Measurements from ENCODE around the gene EVC2. TPM values are rescaled to one million over a fixed set of nuclear protein-coding genes. Genes with fewer than 3 reads are reported as not detected.

The EVC2 gene
- total and polyA plus RNA-seq, 10 of the 15 experiments (the other 5 are each of a cell fraction or from before 2014, with no cell fraction given): 0.34 to 10.4 (median 5.6) TPM

DNA sequence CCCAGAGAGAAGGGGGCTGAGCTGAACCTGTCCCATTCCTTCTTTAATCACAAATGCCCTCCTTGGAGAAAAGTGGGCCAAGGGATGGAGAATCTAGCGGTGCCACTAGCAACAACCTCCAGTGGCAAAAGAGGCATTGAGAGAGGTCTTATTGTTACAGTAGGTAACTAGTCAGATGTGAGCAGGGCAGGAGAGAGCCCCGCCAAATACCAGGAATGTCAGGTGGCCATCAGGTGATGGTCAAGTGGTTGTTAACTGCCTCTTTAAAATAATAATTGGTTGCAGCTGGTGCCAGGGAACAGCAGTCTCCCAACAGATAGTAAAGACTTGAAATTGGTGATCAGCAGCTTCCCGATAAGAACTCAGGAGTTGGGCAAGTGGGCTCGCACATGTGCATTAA, 116.1 kb downstream of the EVC2 start:
- FAIRE-seq (no peak), ATAC-seq (no peak), DNase-seq (ENCODE audit: low read depth, low spot score) (no peak)
- intact Hi-C loops (cut with micrococcal nuclease; ENCODE audit: unreplicated experiment) (no loop called here), in situ Hi-C loops (cut with MboI) (no loop called here)
- Histone ChIP-seq H3K4me2 (ENCODE audit: control insufficient read depth, insufficient read depth) (no peak overlapping the region), H3K27ac (ENCODE audit: control insufficient read depth, insufficient read depth) (no peak overlapping the region), H3K27me3 (replicated peaks in 1 of 2; ENCODE audit: control insufficient read depth in 2 of 2, insufficient read depth in 2 of 2, low read length in 1 of 2) (no peaks in the 10 kb centered on the region), H3K4me1 (ENCODE audit: control insufficient read depth, insufficient read depth, low read length) (no peaks in the 10 kb centered on the region), H4K20me1 (ENCODE audit: control insufficient read depth, insufficient read depth) (no peaks in the 10 kb centered on the region), H3K9me3 (replicated peaks; ENCODE audit: control insufficient read depth, insufficient read depth, low read length) (no peaks in the 10 kb centered on the region; the same call in 2 of the 3 replicates), H2AFZ (ENCODE audit: control insufficient read depth, low read depth, low read length) (no peak overlapping the region), H3K9ac (ENCODE audit: control insufficient read depth, insufficient read depth, low read length) (no peak overlapping the region), H3K36me3 (ENCODE audit: control insufficient read depth in 2 of 2, insufficient read depth in 2 of 2, low read length in 1 of 2) (no peaks in the 10 kb centered on the region), H3K4me3 (no peak overlapping the region), H3K79me2 (ENCODE audit: control insufficient read depth, insufficient read depth, low read length) (no peaks in the 10 kb centered on the region)
- ChIA-PET SMC1A (ENCODE audit: uncharacterized antibody, unreplicated experiment) (interaction anchor here (1.1 kb wide), 1 partner anchor 11 kb away, joined by 3 read pairs; no protein-coding TSS in a partner anchor), RAD21 (ENCODE audit: unreplicated experiment) (no interaction called here), POLR2A (no interaction called here), CTCF (no interaction called here)
- TF ChIP-seq RCOR1 (conservative IDR thresholded peaks at IDR 0.05; ENCODE audit: low read depth, low read length): no peak
- no peak for TF ChIP-seq BCL11A (IDR thresholded peaks at IDR 0.05; ENCODE audit: low read depth, low read length)
- TF ChIP-seq RB1 (IDR thresholded peaks at IDR 0.05; ENCODE audit: borderline replicate concordance): no peak
- TF ChIP-seq SUZ12 (IDR thresholded peaks at IDR 0.05; ENCODE audit: unreplicated experiment): no peak
- TF ChIP-seq NR2C1 (IDR thresholded peaks at IDR 0.05): no peak
- WGBS (ENCODE audit: insufficient coverage, insufficient replicate concordance, low lambda C conversion rate, missing lambda C conversion rate): 23% methylated on average over 4 of the region's 4 CpGs
- no TSS peak for BruUV-seq (replicated peaks)

DNA sequence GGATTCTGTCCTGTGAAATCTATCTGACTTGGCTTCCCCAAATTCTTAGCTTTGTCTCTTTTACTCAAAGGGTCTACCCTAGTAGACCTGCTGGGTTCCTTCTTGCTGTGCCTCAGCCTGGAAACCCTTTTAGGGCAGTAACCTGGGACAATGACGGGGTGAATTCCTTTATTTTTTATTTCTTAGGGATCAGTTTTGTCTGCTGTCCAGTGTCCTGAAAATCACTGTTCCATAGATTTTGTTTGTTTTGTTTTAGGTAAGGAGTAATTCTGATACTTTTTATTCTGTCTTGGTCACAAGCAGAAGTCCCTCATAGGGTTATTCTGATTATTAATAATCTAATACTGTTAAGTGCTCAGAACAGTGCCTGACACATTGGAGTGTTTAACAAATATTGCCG, 118.9 kb downstream of the EVC2 start:
- no peak overlapping the region for H2AFZ ChIP-seq (ENCODE audit: control insufficient read depth, low read depth, low read length)
- in situ Hi-C loops (cut with MboI): no loop called here
- 25% methylated on average over 2 of the region's 2 CpGs for WGBS (ENCODE audit: insufficient coverage, insufficient replicate concordance, low lambda C conversion rate, missing lambda C conversion rate)
- no peak for FAIRE-seq
- no TSS peak for BruUV-seq (replicated peaks)
- no peaks in the 10 kb centered on the region; the same call in 2 of the 3 replicates for H3K9me3 ChIP-seq (replicated peaks; ENCODE audit: control insufficient read depth, insufficient read depth, low read length)
- CTCF ChIA-PET: no interaction called here
- SMC1A ChIA-PET (ENCODE audit: uncharacterized antibody, unreplicated experiment): interaction anchor here (1.6 to 1.7 kb wide), 2 partner anchors 11 to 12 kb away, joined by 3 to 4 read pairs; no protein-coding TSS in a partner anchor
- H3K9ac ChIP-seq (ENCODE audit: control insufficient read depth, insufficient read depth, low read length): no peak overlapping the region
- no peaks in the 10 kb centered on the region for H3K4me1 ChIP-seq (ENCODE audit: control insufficient read depth, insufficient read depth, low read length)
- TF ChIP-seq ETV6 (conservative IDR thresholded peaks at IDR 0.05 in 1 of 2, IDR thresholded peaks at IDR 0.05 in 1 of 2; ENCODE audit: borderline replicate concordance in 1 of 2, low read depth in 1 of 2) (no peak), IKZF1 (conservative IDR thresholded peaks at IDR 0.05) (no peak), ASH2L (IDR thresholded peaks at IDR 0.05; ENCODE audit: borderline replicate concordance, low read depth) (no peak), BRCA1 (IDR thresholded peaks at IDR 0.05; ENCODE audit: low read depth, low read length) (no peak), MTA2 (IDR thresholded peaks at IDR 0.05; ENCODE audit: low read depth) (no peak)
- H3K79me2 ChIP-seq (ENCODE audit: control insufficient read depth, insufficient read depth, low read length): no peaks in the 10 kb centered on the region
- ATAC-seq: no peak
- no peaks in the 10 kb centered on the region for H3K27me3 ChIP-seq (replicated peaks in 1 of 2; ENCODE audit: control insufficient read depth in 2 of 2, insufficient read depth in 2 of 2, low read length in 1 of 2)
- DNase-seq (ENCODE audit: low read depth, low spot score): no peak
- no peaks in the 10 kb centered on the region for H4K20me1 ChIP-seq (ENCODE audit: control insufficient read depth, insufficient read depth)
- no peaks in the 10 kb centered on the region for H3K36me3 ChIP-seq (ENCODE audit: control insufficient read depth in 2 of 2, insufficient read depth in 2 of 2, low read length in 1 of 2)
- RAD21 ChIA-PET (ENCODE audit: unreplicated experiment): no interaction called here
- POLR2A ChIA-PET: no interaction called here
- H3K27ac ChIP-seq (ENCODE audit: control insufficient read depth, insufficient read depth): no peak overlapping the region
- no peak overlapping the region for H3K4me3 ChIP-seq
- intact Hi-C loops (cut with micrococcal nuclease; ENCODE audit: unreplicated experiment): no loop called here
- H3K4me2 ChIP-seq (ENCODE audit: control insufficient read depth, insufficient read depth): no peak overlapping the region

Data from GM12878 (cell line).